Measurements from ENCODE around the gene SET. TPM values are rescaled to one million over a fixed set of nuclear protein-coding genes. Genes with fewer than 3 reads are reported as not detected.

The SET gene
- total and polyA plus RNA-seq, 2 of the 8 experiments (the other 6 are each of a cell fraction or from before 2014, with no cell fraction given): 466 to 1,345 TPM

DNA sequence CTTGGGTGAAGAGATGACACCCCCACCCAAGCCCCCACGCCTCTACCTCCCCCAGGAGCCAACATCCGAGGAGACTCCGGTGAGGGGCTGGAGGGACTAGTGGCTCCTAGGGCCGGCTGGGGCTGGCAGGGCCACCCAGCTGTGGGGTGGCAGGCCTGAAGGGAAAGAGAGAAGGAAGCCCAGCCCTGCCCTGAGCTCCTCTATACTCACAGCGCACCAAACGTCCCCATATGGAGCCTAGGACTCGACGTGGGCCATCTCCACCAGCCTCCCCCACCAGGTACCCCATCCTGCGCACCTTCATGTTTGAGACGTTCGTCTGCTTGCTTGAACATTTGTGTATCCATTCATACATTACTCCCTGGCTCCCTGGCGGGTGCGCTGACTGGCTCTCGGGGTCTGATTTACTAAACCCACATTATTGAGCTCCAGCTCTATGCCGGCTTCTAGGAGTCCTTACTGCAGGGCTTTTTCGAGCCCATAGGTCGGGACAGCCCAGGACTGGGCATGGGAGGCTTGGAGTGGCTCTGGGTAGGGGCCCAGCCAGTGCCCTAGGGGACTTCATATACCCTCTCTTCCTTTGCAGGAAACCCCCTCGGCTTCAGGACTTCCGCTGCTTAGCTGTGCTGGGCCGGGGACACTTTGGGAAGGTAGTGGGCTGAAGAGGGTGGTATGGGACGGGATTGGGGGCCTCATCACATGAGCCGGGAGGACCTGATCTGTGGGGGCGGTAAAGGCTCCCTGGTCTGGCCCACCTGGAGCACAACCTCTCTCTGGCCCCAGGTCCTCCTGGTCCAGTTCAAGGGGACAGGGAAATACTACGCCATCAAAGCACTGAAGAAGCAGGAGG is 25.8 kb downstream of the SET start:
- Histone ChIP-seq H2AK5ac (ENCODE audit: low read depth, low read length) (no peak overlapping the region), H3K79me2 (ENCODE audit: control insufficient read depth in 1 of 2, insufficient read depth in 2 of 2, low read length in 2 of 2) (no peaks in the 10 kb centered on the region), H3K14ac (ENCODE audit: insufficient read length) (no peak overlapping the region), H3K23me2 (ENCODE audit: low read depth, low read length) (no peaks in the 10 kb centered on the region), H3K4me3 (ENCODE audit: extremely low read depth in 1 of 4, insufficient read depth in 2 of 4, low read depth in 3 of 4, low read length in 4 of 4) (no peak overlapping the region), H3K9ac (replicated peaks in 1 of 4; ENCODE audit: extremely low read depth in 1 of 4, low read depth in 3 of 4, low read length in 3 of 4) (no peak overlapping the region), H2BK12ac (ENCODE audit: low read depth, low read length) (no peak overlapping the region), H2AFZ (ENCODE audit: low read length) (no peak overlapping the region), H2BK15ac (ENCODE audit: low read length) (no peak overlapping the region), H2BK5ac (ENCODE audit: low read depth, low read length) (no peak overlapping the region), H3K23ac (ENCODE audit: insufficient read length) (no peak overlapping the region), H3K56ac (replicated peaks; ENCODE audit: insufficient read length, low read depth, low read length) (no peak overlapping the region), H2BK20ac (ENCODE audit: low read length) (no peak overlapping the region), H3K27ac (ENCODE audit: low read depth, low read length) (no peak overlapping the region), H3K4me1 (replicated peaks in 1 of 4; ENCODE audit: control insufficient read depth in 3 of 4, insufficient read depth in 4 of 4, low read length in 3 of 4) (no peaks in the 10 kb centered on the region), H3K9me3 (ENCODE audit: insufficient read depth in 2 of 2, low read depth in 1 of 2, low read length in 1 of 2) (no peaks in the 10 kb centered on the region), H3K18ac (ENCODE audit: extremely low read depth, low read length) (no peak overlapping the region), H3K4me2 (ENCODE audit: insufficient read depth in 1 of 2, low read depth in 2 of 2, low read length in 2 of 2) (no peak overlapping the region), H3K4ac (replicated peaks; ENCODE audit: insufficient read length, low read depth, low read length) (no peak overlapping the region), H2BK120ac (replicated peaks; ENCODE audit: low read depth, low read length) (no peak overlapping the region), H4K5ac (ENCODE audit: insufficient read length, low read depth, low read length) (no peak overlapping the region), H4K8ac (ENCODE audit: extremely low read depth, insufficient read depth, low read length) (no peak overlapping the region; the same call in 1 of the 2 replicates), H4K91ac (replicated peaks; ENCODE audit: insufficient read length, low read length) (no peak overlapping the region), H3K27me3 (replicated peaks in 1 of 4; ENCODE audit: control insufficient read depth in 3 of 4, extremely low read depth in 1 of 4, insufficient read depth in 3 of 4, low read length in 3 of 4) (no peaks in the 10 kb centered on the region), H3K36me3 (ENCODE audit: control insufficient read depth in 2 of 4, insufficient read depth in 4 of 4, low read length in 3 of 4) (peaks cover 0 to 10% (median 0%) of the 10 kb centered on the region in 4 experiments; a peak in 3 of 8 replicates), H4K20me1 (replicated peaks in 1 of 2; ENCODE audit: control insufficient read depth in 1 of 2, insufficient read depth in 2 of 2, low read length in 2 of 2) (no peaks in the 10 kb centered on the region), H3K79me1 (ENCODE audit: low read depth, low read length) (no peaks in the 10 kb centered on the region)
- DNase-seq (ENCODE audit: low read depth in 1 of 2, low spot score in 2 of 2): no peak
- 90% methylated on average over 23 of the region's 24 CpGs; no CpG with 5 or more reads in 1 of the 2 experiments for whole genome bisulfite sequencing, 2 experiments (ENCODE audit: extremely low coverage in 1 of 2, insufficient coverage in 1 of 2, insufficient read length in 1 of 2, insufficient replicate concordance in 2 of 2, low coverage in 1 of 2, low lambda C conversion rate in 2 of 2, missing lambda C conversion rate in 1 of 2)
- FAIRE-seq: no peak
- POLR2A ChIA-PET (ENCODE audit: partially characterized antibody): interaction anchor here (0.7 to 46.1 kb wide), 5 partner anchors 5 to 104 kb away, joined by 3 to 1197 read pairs (median 133); partner anchors contain the start of genes DYNC2I2, SET and ZDHHC12
- CTCF ChIA-PET (ENCODE audit: partially characterized antibody): interaction anchor here (0.6 to 3.0 kb wide), 6 partner anchors 9 to 877 kb away, joined by 3 to 13 read pairs (median 4); partner anchors contain the start of genes PKN3 and ZDHHC12
- TF ChIP-seq RAD21 (IDR thresholded peaks at IDR 0.05 in 1 of 2, conservative IDR thresholded peaks at IDR 0.05 in 1 of 2; ENCODE audit: low read depth in 2 of 2, low read length in 2 of 2): no peak
- TF ChIP-seq SAP30 (IDR thresholded peaks at IDR 0.05; ENCODE audit: insufficient read depth, insufficient replicate concordance, low read length): no peak
- TF ChIP-seq SIN3A (conservative IDR thresholded peaks at IDR 0.05 in 1 of 2, IDR thresholded peaks at IDR 0.05 in 1 of 2; ENCODE audit: low read depth in 1 of 2, low read length in 2 of 2): no peak
- TF ChIP-seq RXRA (IDR thresholded peaks at IDR 0.05; ENCODE audit: insufficient read depth, low read depth, low read length): no peak
- TF ChIP-seq GTF2F1 (IDR thresholded peaks at IDR 0.05; ENCODE audit: borderline replicate concordance, low read depth, low read length): no peak
- TF ChIP-seq CTBP2 (IDR thresholded peaks at IDR 0.05; ENCODE audit: borderline replicate concordance, insufficient read depth, insufficient read length, low read length): no peak
- TF ChIP-seq, protein P1, sequence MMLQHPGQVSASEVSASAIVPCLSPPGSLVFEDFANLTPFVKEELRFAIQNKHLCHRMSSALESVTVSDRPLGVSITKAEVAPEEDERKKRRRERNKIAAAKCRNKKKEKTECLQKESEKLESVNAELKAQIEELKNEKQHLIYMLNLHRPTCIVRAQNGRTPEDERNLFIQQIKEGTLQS (IDR thresholded peaks at IDR 0.05; ENCODE audit: insufficient read depth, low read depth, low read length): no peak
- TF ChIP-seq SP4 (IDR thresholded peaks at IDR 0.05; ENCODE audit: low read length): no peak

Measured in H1 (cell line).